T1000 (cell line): Measurements from ENCODE around the gene RFC3.

Source experiments
- DNase-seq: peaks from one replicate; lab custom pipeline; 2025; ENCODE audit warnings: mixed read lengths; lab: John Stamatoyannopoulos, UW

The RFC3 gene

GRCh38 chr13:33868343-33868994 lies 50.5 kb downstream of the RFC3 start:
- DNase-seq, result no peak

DNA sequence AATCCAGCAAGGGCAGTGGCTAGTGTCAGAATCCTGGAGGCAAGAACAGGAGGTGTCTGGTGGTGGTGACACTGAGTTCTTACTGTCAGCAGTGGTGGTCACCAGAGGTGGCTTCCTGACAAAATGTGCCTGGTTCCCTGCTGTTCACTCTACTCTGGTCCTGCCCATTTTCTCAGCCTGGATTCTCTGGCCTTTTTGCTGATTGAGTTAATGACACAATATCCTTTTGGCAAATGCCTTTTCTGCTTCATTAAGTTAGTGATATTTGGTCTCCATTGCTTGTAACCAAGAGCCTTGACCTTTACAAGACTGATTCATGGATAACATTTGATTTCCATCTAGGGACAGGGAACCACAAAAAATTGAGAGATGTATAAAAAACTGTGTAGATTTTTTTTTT lies 51.1 kb downstream of the RFC3 start:
- no peak for DNase-seq

GRCh38 chr13:33870046-33870668 lies 52.2 kb downstream of the RFC3 start:
- no peak for DNase-seq

DNA sequence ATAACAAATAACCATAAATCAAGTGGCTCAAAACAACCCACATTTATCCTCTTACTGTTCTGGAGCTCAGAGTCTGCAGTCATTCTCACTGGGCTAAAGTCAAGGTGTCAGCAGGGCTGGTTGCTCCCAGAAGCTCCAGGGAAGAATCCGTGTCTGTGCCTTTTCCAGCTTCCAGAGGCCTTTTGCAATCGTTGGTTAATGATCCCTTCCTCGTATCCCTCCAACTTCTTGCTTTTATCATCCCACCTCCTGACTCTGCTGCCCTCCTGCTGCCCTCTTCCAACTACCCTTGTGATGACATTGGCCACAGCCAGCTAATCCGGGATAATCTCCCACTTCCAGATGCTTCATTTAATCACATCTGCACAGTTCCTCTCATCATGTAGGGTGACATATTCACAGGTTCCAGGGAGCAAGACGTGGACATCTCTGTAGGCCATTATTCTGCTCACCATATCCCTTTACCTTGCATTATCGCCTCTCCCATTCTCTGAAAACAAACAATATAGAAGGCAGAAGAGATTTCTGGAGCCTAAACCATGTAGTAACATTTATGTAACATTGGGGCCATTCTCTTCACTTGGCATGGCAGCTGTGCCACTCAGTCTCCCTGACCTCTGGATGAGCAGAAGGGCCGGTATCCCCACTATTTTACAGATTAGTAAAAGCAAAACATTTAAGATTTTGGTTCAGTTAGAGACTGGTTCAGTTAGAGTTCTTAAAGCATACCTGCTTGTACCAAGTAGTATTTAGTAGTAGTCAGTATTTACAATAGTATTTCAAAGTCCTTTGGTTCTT lies 53.5 kb downstream of the RFC3 start:
- no peak for DNase-seq

- DNase-seq, result no peak
These were observed 54.0 kb downstream of the RFC3 start for GRCh38 chr13:33872005-33872351.

GRCh38 chr13:33873251-33873908 lies 55.4 kb downstream of the RFC3 start:
- no peak for DNase-seq

DNA sequence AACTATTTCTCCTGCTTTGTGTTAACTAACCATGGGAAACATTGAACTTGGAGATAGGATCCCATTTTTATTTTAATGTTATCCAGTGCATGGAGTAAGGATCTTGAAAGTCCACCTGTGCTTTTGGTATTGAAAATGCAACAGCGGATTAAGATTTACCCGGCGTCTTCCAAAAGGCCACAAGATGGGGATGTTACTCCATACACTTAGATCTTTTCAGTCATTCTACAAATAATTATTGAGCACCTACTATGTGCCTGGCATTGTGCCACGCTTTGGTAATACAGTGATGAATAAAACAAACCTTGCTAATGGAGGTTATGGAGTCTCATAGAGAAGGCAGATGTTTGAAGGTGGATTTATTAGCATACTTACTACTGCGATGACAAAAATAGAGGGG lies 56.9 kb downstream of the RFC3 start:
- no peak for DNase-seq

GRCh38 chr13:33875618-33876401 lies 57.9 kb downstream of the RFC3 start:
- DNase-seq, result no peak

DNA sequence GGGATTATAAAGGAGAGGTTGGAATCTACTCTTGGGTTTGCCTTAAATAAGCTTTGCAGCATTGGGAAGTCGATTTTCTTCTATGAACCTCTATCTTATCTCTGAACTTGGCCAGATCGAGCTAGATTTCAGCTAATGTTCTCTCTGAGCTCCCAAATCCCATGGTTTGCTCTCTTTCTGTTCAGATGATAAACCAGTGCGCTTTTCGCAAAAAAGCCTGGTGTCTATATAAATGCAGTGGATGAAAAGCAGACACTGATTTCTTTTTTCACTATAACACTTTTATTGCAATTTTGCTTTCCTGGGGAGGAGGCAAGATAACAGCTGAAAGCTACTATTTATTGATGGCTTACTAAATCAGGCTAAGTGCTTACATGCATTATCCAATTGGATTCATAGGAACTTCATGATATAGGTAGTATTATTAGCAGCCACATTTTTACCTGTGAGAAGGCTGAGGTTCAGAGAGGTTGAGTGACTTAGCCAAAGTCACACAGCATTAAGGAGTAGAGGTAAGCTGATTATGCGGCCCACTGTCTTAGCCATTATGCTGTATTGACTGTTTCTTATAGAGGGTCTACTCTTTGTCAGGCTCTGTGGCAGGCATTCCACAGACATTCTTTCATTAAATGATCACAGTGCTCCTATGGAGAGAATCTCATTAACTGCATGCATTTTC lies 58.9 kb downstream of the RFC3 start:
- DNase-seq, result no peak

DNA sequence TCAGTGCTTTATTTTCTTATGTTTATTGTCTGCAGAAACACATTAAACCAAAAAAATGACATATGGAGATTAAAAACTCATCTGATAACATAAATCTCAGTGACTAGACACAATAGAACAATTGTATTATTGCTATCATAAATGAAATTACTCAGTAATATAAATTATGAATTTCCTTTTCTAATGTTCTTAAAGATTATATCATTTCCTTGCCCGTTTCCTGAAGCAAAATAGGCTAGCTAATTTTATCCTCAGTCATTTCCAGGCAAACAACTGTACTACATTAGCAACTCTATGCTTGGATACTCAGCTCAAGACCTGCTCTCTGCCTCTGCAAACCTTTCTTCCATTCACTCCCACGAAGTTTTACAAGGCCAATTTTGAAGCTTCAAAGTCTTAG lies 61.2 kb downstream of the RFC3 start:
- DNase-seq, result no peak

DNA sequence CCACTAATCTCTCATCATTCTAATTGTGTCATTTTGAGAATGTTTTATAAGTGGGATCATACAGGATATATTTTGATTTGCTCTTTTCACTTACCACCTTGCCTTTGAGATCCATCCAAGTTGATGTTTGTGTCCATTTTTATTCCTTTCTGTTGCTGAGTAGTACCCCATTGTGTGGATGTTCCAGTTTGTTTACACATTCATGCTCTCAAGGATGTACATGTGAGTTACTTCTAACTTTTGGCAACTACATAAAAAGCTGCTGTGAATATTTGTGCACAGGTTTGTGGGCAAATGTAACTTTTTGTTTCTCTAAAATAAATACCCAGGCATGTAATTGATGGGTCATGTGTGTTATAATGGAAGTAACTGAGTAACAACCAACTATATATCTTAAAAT lies 64.9 kb downstream of the RFC3 start:
- DNase-seq, result no peak

DNA sequence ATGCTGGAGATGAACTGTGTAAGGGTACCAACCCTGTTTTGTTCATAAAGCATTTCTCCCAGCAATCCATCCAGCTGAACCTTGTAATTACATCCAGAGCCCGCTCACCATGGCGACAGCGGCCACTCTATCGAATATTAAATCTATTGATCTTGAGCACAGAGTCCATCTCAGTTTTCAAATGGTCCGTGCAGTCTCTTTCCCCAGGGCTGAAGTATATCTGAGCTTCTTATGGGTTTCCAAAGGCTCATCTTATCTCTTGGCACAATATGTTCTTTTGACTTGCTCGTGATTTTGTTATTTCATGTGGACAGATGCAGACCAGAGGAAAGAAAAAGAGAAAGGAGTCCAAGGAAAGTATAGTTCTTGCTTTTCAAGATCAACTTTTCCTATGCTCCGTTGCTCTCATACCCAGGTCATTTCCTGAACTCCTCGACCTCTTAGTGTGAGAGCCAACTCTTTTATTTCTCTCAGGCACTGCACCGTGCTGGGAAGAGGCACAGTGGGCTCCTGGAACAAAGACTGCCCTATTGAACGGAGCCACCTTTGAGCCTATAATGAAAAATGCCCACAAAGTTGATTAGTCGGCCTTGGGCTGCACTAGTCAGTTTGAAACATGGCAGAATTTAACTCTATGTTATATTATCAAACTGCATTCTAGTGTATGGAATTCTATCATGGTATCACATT lies 66.7 kb downstream of the RFC3 start:
- DNase-seq, result no peak
